Panc1 (cell line): ENCODE data around the gene ARL2.

Experiments
- CTCF ChIP-seq: fragments of 450-650 bp; IDR thresholded peaks from 2 replicates; pipeline ENCODE4 v1.5.1; 2017; ENCODE audit warnings: mild to moderate bottlenecking
- POLR2AphosphoS5 ChIP-seq: IDR thresholded peaks from 2 replicates; pipeline ENCODE4 v1.6.1; 2012; ENCODE audit warnings: mild to moderate bottlenecking, low read depth, low read length, moderate library complexity
- SIN3A ChIP-seq: IDR thresholded peaks from 2 replicates; pipeline ENCODE4 v1.6.1; 2012; ENCODE audit warnings: low read depth, mild to moderate bottlenecking, low read length, moderate library complexity, borderline replicate concordance; ENCODE audit not compliant: insufficient read depth

- TF ChIP-seq CTCF (no peak), POLR2AphosphoS5 (no peak), SIN3A (no peak)
Observed at GRCh38 chr11:64987998-64988854, 25.7 kb upstream of the ARL2 start.
